Measurements from ENCODE around the gene MAPKAP1.

- no peak for TF ChIP-seq CTCF (IDR thresholded peaks at IDR 0.05)
- TF ChIP-seq EZH2 (IDR thresholded peaks at IDR 0.05) = no peak
These were observed 68.6 kb downstream of the MAPKAP1 start for GRCh38 chr9:125638239-125639045.
